Measurements from ENCODE around the gene MEMO1.
"Not testable (repeated sequence)": the region's sequence is repeated elsewhere in the genome, so short reads cannot be mapped to it uniquely, and the experiment has no call there.

Gene MEMO1

GRCh38 chr2:31853521-31853920 is 157.3 kb downstream of the MEMO1 start:
- no peak for DNase-seq (ENCODE audit: low read depth)
- H3K4me3 ChIP-seq (ENCODE audit: low read depth, low read length) = no peak overlapping the region
- no peak for TF ChIP-seq CTCF (IDR thresholded peaks at IDR 0.05; ENCODE audit: low read depth, low read length, missing control alignments)

GRCh38 chr2:31842150-31842549 is 168.7 kb downstream of the MEMO1 start:
- not testable (repeated sequence) for H3K4me3 ChIP-seq (ENCODE audit: low read depth, low read length); DNase-seq (ENCODE audit: low read depth)

- DNase-seq (ENCODE audit: low read depth) = no peak
- TF ChIP-seq CTCF (IDR thresholded peaks at IDR 0.05; ENCODE audit: low read depth, low read length, missing control alignments) = no peak
- no peak overlapping the region for H3K4me3 ChIP-seq (ENCODE audit: low read depth, low read length)
Observed at GRCh38 chr2:31835450-31835849, 175.4 kb downstream of the MEMO1 start.

- H3K4me3 ChIP-seq (ENCODE audit: low read depth, low read length) = no peak overlapping the region
- DNase-seq (ENCODE audit: low read depth) = no peak
- no peak for TF ChIP-seq CTCF (IDR thresholded peaks at IDR 0.05; ENCODE audit: low read depth, low read length, missing control alignments)
Observed at GRCh38 chr2:31832363-31832762, 178.4 kb downstream of the MEMO1 start.

- no peak overlapping the region for H3K4me3 ChIP-seq (ENCODE audit: low read depth, low read length)
- no peak for DNase-seq (ENCODE audit: low read depth)
- TF ChIP-seq CTCF (IDR thresholded peaks at IDR 0.05; ENCODE audit: low read depth, low read length, missing control alignments) = no peak
Observed at GRCh38 chr2:31831585-31831984, 179.2 kb downstream of the MEMO1 start.

- H3K4me3 ChIP-seq (ENCODE audit: low read depth, low read length) = no peak overlapping the region
- no peak for DNase-seq (ENCODE audit: low read depth)
- no peak for TF ChIP-seq CTCF (IDR thresholded peaks at IDR 0.05; ENCODE audit: low read depth, low read length, missing control alignments)
Observed at GRCh38 chr2:31828891-31829290, 181.9 kb downstream of the MEMO1 start.

- no peak for TF ChIP-seq CTCF (IDR thresholded peaks at IDR 0.05; ENCODE audit: low read depth, low read length, missing control alignments)
- no peak overlapping the region for H3K4me3 ChIP-seq (ENCODE audit: low read depth, low read length)
- no peak for DNase-seq (ENCODE audit: low read depth)
Observed at GRCh38 chr2:31823558-31823957, 187.2 kb downstream of the MEMO1 start.

- H3K4me3 ChIP-seq (ENCODE audit: low read depth, low read length) = no peak overlapping the region
- no peak for DNase-seq (ENCODE audit: low read depth)
- no peak for TF ChIP-seq CTCF (IDR thresholded peaks at IDR 0.05; ENCODE audit: low read depth, low read length, missing control alignments)
Observed at GRCh38 chr2:31822587-31822986, 188.2 kb downstream of the MEMO1 start.

Measured in GM12864 (cell line).